CD4-positive, alpha-beta T cell treated with Interleukin-4 for 1 hour (primary cell): ENCODE results near the gene SEMA5A.
"Not testable (repeated sequence)": the region's sequence is repeated elsewhere in the genome, so short reads cannot be mapped to it uniquely, and the experiment has no call there.

Experiments
- DNase-seq, 2 donors: peaks; one replicate each; pipeline ENCODE4 v3.0.0-alpha.2; 2020 to 2022

Gene SEMA5A

DNA sequence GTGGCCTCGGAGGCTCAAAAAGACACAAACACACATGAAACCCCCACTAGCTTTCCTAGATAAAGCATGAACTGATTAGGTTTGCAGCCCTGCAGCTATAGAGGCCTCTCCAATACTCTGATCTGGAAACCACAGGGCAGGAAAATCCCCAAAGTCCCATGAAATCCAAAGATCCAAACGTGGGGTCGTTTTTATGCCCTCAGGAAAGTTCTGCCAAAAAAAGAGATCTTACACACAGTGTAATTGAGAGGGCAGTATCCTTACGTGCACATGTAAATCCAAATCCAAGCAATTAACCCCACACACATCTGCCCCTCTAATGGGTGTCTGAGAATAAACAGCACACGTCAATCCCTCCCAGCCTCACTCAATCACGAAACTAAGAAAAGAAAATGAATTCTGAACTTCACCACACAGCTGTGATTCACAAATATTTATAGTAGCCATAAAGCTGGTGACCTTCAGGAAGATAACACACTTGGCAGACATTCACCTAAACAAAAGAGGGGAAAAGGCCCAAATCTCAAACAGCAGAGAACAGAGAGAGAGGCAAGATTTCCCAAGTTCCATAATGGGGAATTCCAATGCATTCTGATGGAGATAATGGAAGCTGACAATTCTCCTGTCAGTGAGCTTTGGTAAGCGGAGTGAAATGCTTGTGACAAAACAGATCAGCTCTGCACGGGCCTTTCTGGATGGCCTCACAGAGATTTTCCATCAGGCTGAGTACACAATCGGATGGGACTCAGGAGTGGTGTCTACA lies 114.2 kb downstream of the SEMA5A start:
- no peak for DNase-seq

DNA sequence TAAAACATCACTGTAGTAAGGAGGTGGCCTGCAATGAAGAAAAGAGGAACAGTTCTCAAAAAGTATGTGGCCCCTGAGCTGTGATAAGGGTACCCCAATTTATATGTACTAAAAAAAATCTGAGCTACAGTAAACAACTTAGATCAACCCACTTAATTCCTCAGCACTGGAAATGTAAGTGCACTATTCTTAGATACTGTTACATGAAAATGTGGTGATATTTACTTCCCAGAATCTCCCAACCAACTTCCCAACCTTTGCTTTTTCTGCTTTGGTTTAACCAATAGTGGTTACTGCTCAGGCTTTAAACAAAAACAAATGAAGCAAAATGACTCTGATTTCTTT lies 114.8 kb downstream of the SEMA5A start:
- DNase-seq: no peak

DNA sequence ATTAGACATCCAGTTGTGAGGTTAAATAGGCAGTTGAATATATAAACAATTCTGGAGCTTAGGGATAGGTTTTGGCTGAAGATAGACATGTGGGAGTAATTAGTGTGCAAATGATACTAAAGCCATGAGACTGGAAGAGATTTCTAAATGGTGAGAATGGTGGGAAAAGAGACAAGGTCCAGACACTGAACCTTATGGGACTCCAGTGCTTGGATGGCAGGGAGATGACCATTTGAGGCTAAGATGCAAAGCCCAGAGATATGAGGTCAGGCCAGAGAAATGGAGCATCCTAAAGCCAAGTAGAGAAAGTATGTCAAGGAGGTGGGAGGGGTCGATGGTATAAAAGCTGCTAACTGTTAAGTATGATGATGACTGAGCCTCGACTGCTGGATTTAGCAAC lies 115.6 kb downstream of the SEMA5A start:
- DNase-seq: no peak

DNA sequence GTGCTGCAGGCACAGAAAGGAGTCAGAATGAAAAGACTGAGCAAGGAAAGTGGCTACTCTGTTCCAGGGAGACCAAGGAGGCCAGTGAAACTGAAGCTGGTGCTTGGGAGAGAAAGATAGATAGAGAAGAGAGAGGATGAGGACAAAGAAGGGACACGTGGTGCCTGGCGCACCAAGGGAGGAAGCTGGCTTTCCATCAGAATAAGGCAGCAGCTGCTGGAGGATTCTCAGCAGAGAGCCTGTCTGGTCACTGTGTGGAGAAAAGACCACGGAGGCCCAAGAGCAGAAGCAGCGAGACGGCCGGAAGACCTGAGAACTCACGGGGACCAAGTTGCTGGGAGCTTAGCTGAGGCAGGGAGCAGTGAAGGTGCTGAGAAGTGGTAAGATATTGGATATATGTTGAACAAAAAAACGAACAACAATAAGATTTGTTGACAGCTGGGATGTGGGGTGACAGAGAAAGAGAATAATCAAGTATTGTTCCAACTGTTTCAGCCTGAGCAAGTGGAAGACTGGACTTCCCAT lies 116.1 kb downstream of the SEMA5A start:
- DNase-seq: no peak

DNA sequence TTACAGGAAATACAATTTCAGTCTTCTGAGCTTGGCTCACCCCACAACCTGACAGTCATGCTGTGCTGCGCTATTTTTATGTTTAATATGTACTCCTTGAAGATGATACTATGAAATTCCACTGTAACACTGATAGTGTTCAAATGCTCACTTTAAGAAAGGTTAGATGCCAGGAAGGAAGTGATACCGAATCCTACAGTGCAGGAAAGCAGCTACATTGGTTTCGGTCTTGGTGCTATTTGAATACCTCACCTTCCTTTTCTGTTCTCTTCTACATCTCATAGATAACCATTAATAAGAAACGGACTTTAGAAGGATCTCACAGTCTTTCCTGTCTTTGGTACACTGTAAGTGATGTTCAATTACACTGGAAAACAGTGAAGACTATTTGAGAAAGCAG lies 117.6 kb downstream of the SEMA5A start:
- no peak for DNase-seq

DNA sequence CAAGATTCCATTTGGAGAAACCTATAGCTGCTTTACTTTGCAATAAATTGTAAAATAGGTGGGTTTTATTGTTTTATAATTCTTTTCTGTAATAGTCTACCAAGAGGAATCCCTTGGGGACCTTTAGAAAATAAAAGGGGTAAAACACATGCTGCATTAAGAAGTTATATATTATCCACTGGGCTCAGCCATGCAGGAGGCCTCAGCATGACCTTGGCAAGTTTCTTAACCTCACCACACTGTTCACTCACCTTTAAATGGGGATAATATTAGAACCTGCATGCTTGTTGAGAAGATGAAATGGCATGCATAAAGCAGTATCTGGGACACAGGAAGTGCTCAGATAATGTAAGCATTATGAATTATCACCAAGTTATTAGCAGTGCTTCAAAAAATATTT lies 120.2 kb downstream of the SEMA5A start:
- DNase-seq: no peak

DNA sequence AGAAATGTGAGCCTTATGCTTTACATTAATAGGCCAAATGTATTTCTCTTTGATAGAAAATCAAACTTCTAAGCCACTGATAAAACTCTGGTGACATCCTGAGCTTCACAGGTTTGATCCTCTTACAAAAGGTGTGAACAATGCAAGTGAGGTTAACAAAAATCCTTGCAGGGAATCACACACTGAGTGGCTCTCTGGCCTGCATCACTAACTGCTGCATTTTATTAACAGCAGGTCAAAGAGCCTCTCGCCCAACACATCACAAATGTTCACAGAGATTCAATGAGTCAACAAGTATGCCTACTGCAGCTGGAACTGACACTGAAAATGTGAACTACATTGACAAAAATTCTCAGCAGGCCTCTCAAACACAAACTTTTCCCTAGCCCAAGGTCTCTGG lies 122.3 kb downstream of the SEMA5A start:
- no peak for DNase-seq

DNA sequence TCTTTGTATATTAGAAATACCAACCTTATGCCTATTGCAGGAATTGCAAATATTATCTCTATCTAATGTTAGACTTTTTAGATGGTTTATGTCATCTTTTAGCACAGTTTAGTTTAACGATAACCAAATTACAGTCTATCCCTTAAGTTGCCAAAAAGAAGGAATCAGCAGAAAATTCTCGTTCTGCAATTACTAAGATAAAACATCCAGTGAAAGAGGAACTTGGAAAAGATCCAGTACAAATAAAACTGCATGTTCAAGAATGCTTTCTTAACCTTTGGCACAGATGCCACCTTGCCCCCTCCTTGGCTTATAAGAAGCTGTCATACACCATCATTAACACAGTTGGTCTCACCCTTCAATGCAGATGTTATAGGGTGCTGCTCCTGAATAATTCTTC lies 124.0 kb downstream of the SEMA5A start:
- DNase-seq: no peak

DNA sequence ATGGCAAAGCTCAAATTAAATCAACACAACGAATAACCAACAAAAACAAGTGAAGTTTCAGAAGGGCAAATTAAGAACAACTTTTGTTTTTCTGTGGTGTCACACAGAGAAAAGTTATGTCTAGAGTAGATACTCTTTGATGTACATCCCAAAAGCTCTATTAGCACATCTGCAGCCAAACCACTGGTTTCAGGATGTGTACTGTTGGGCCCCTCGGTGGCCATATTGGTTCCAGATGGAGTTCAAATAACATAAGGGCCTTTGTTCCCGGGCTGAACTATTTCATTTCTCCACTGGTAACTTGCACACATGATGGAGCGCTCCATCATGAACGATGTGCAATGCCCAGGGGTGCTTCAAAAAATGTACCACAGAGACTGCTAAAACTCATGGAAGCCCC lies 126.1 kb downstream of the SEMA5A start:
- DNase-seq: no peak

DNA sequence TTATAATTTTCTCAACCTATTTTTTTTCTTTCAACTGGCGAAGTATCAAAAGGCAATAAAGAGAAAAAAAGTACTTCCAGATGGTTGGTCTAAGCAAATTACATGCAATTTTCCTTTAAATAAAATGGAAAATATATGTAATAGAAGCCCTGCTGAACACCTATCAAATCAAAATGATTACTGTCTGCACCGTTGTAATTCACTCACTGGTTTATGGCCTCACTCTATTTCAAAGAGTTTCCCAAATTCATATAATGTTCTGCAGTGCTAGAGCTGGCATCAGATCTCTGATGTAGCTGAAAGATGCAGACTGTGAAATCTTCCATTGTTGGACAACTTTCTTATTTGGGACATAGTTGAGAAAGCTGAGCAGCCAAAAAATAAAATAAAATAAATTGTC lies 130.3 kb downstream of the SEMA5A start:
- no peak for DNase-seq

DNA sequence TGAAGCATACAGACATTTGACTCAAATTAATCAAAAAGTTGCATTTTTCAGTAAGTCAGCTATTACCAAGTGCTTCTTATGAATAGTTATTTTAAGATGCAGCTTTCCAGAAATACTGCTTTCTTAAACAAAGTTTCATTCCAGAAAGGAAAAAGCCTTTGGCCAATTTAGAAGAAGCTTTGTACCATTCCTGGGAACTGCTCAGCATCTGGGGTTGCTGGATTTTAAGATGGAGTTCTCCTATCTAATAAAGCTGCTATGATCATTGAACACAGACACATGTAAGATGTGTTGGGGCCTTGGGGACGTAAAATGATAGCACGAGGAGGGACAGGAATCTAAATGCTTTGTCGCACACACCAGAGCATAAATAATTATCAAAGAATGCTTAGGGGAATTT lies 130.8 kb downstream of the SEMA5A start:
- DNase-seq: no peak

DNA sequence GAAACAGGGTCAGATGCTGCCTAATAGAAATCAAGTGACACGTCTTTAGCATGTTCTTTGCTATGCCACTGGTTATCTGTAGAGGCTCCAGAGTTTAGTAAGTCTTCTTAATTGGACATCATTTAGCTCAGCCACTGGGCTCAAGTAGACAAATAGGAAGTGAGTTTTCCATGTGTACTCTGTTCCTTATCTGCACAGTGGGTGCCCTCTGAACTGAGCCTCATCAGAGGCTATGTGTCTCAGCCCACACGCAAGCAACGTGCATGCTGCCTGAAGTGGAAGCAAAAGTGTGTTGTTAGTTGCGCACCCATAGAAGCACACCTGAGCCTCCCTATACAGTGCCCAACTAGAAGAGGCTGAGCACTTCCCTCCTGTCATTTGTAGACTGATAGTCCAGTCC lies 134.7 kb downstream of the SEMA5A start:
- DNase-seq: no peak

DNA sequence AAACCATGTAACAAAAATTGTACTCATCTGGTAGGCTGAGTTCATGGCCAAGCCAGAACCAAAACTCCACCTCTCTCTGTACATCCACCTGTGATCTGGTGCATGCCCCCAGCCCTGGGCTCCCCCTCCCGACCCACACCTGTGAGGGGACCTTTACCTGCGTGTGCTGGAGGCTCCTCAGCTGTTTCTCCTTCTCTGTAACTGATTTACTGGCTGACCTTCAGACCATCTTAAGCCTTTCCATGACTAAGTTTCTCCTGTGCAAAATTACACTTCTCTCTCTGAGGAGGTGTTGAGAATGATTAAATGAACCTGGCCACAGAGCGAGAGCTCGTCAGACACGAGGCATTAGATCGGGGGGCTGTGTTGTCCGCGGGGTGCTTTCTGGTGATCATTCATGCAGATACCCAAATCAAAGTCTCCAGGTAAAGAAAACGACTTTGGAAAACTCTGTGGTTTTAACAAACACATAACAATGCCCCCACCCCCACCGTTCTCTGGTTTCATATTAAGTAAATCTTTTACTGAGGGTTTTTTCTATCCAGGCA lies 136.4 kb downstream of the SEMA5A start:
- DNase-seq: no peak

DNA sequence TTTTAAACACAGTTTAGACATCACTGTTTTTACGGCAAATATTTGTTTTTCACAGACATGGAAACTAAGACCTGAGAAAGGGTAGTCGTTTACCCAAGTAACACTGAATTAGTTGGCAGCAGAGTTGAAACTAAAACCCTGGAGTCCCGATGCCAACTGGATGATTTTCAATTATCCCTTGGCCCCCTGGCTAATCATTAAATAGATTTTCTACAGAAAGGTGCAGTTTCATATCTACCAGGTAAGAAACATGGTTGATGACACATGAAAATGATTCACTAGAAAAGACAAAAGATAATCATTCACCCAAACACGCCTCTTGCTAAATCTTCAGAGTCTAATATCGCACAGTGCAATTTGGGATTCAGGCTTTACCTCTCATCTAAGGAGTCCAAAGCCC lies 136.9 kb downstream of the SEMA5A start:
- no peak for DNase-seq

DNA sequence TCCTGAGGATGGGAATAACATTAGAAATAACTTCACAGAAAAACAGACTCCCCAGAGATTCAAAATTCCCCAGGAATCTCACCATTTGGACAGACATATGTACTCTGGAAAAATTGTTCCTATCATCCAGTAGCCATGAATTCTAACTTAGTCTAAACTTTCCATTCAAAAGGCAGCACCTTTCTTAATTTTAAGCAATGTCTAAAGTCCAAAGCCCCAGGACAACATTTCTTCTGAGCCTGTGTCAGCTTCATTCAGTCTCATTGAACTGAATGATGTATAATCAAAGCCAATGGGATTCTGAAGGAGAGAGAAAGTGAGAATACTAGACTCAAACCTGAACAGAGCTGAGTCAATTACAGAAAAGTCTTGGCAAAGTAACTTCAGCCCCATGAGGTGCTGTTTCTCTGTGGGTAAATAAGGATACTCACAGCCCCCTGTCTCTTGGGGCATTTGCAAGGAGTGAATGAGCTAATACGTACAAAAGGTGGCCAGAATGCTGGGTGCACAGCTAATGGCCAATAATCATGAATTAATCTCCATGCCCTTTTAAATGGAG lies 140.6 kb downstream of the SEMA5A start:
- DNase-seq: no peak

DNA sequence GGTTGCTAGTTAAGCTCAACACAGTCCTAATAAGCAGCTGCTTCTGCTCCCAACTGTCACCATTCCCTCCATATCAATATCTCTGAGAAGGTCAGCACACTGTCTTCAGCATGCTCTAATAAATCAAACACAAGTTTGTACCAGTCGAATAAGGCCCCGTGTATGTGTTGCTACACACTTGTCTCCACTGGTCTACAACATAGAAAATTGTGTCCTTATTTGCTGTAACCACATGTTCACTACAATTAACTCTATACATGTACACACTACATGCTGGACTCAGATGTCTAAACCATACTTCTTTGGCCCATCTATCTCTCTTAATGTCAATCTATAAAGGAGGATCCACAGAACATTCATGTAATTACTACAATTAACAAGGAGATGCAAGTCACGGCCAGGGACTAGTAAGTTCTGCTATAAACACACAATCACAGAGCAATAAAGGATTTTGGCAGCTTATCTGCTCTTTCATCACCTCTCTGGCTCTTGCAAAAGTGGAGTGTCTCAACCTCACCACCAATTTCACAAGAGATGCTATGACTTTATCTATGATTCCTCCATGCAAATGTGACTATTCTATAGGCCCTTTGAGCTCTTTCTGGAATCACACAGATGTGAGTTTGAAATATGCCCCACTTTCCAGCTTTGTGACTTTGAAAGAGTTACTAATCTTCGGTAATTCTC lies 143.9 kb downstream of the SEMA5A start:
- DNase-seq: no peak

DNA sequence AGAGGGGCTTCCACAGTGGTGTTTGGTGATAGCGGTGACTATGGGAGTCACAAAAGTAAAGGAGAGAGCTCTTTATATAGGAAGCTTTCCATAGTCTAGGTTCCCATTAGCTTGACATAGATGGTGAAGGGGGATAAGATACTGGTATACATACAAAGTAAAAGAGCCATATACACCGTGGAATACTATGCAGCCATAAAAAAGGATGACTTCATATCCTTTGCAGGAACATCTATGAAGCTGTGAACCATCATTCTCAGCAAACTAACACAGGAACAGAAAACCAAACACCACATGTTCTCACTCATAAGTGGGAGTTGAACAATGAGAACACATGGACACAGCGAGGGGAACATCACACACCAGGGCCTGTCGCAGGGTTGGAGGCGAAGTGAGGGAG lies 146.1 kb downstream of the SEMA5A start:
- not testable (repeated sequence) for DNase-seq

DNA sequence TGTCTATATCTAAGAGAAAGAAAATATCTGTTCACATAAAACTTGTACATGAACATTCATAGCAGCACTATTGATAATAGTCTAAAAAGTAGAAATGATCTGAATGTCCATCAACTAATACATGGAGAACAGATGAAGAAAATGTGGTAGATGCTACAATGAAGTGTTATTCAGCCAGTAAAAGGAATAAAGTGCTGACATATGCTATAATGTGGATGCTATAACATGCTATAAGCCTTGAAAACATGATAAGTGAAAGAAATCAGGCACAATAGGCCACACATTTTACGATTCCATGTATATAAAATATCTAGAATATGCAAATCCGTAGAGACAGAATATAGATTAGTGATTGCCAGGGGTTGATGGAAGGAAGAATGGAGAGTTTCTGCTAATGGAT lies 146.8 kb downstream of the SEMA5A start:
- no peak for DNase-seq

DNA sequence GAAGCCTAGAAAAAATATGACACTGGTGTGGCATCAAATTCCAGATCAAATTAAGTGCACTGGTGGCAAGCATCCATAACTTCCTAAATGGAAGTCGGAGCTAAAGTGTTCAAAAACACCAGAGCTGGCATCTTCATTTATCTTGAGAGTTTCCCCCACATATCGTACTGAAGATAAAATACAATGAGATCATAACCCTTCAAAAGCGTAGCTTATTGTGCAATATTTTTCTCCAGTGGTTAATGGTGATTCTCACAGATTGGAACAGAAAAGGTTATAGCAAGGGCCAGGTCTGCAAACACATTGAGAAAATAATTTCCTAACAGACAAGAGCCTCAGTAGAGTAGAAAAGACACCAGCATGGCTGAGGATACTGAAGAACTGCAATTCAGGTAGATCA lies 147.6 kb downstream of the SEMA5A start:
- no peak for DNase-seq

DNA sequence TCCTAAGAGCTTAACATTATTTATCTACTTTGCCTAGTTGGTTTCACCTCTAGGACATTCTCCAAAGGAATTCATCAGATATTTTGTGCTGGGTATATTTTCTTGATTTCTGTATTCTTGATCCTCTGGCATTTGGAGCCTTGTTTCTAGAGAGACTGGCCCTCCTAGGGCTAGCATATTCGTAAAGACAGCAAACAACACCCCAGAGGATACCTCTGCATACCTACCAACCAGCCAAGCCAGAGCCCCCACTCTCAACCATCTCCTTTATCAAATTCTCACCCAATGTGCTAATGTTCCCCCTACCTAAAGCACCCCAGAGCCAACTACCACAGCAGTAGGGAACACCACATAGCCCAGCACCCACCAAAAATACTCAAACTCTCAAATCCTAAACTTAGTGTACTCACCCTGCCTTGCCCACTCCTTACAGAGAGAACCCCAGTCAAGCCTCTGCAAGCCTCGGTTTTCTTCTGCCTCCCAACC lies 149.5 kb downstream of the SEMA5A start:
- DNase-seq: no peak

DNA sequence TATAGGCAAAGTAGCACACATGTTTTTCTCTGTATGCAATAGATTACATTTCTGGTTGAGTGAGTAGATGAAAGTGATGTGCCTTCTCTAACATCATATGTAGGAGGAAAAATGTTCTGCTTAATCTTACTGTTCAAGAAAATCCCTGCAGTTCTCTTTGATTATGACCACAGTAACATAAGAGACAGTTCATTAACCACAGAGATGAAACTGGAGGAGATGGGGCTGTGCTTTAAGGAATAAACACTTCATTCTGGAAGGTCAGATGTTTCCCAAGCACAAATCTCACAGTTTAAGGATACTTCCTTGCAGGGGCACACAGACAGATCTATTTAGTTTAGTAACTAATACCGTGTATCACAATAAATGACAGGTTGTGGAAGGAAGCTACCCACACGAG lies 150.2 kb downstream of the SEMA5A start:
- no peak for DNase-seq

DNA sequence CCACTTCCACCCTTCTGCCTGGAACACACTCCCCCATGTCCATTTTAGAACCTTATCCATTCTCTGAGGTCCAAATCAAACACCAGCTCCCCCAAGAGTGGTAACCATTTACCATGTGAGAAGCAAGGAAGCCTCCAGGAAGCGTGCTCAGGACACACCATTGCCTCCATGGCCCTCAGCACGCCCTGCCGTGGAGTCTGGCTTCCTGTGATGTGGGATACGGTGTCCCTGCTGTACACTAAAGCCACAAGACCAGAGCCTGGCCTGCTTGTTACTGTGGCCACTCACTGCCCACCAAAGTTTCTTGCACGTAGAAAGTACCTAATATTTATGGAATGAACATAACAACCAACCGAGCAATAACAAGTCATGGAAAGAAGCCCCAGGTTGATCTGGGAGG lies 151.7 kb downstream of the SEMA5A start:
- no peak for DNase-seq

DNA sequence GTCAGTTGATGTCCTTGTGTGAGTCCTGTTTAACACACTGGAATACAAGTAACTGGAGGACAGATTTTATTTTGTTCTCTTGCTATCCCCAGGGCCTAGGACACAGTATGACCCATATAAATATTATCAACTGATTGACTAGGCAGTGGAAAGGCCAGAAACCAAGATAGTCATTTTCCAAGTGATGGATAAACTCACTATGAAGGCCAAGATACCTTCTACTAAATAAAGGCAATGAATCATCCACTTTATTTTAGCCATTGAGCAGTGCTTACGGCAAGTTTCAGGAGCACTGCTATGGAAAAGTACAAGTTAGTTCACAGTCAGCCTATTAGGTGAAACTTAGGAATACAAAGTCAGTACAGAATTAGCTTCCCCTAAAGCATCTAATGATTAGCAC lies 153.2 kb downstream of the SEMA5A start:
- no peak for DNase-seq

DNA sequence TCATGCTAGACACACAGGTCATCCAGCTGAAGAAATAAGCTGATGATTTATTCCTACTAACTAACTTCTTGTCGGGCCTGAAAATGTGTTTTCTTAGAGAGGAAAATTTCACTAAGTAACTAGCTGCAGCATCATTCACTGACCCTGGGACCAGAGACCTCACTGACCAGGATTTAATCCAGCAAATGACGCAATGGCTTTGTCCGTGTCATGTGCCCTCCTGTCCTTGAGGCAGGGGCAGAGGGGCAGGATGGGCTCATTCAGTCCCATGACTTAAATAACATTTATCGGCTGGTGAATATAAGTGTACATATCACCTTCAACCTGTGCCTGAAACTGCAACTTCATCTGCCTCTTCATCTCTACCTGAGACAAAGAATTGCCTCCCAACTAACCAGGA lies 154.8 kb downstream of the SEMA5A start:
- DNase-seq: no peak
